Vagina (tissue), 2 donors: ENCODE results near the gene ZC3H15. TPM values are rescaled to one million over a fixed set of nuclear protein-coding genes. Genes with fewer than 3 reads are reported as not detected.

Experiments
- DNase-seq, 2 donors: peaks; one replicate each; pipeline ENCODE4 v3.0.0-alpha.2; 2017; ENCODE audit errors: extremely low spot score in 2 of 2
- H3K27ac ChIP-seq: fragments of 200-600 bp; sonication (generic); one replicate; pipeline ENCODE4 v1.5.1; 2019
- H3K27me3 ChIP-seq: fragments of 200-600 bp; sonication (generic); one replicate; pipeline ENCODE4 v1.5.1; 2019
- H3K36me3 ChIP-seq, 2 donors: fragments of 200-600 bp; sonication (generic); one replicate each; pipeline ENCODE4 v1.5.1; 2017 to 2019
- H3K4me1 ChIP-seq: fragments of 200-600 bp; sonication (generic); one replicate; pipeline ENCODE4 v1.5.1; 2019
- H3K4me3 ChIP-seq, 2 donors: fragments of 200-600 bp; sonication (generic); 1 replicate in 1 of 2; 2 replicates in 1 of 2; pipeline ENCODE4 v1.5.1; 2016 to 2019
- H3K9me3 ChIP-seq: fragments of 200-600 bp; sonication (generic); one replicate; pipeline ENCODE4 v1.5.1; 2019
- POLR2A ChIP-seq, 2 donors: fragments of 450-650 bp; IDR thresholded peaks; one replicate each; pipeline ENCODE4 v1.6.1; 2017; ENCODE audit warnings: antibody characterized with exemption in 2 of 2, mild to moderate bottlenecking in 2 of 2, moderate library complexity in 2 of 2
- POLR2AphosphoS5 ChIP-seq, 2 donors: sonication (generic); formaldehyde crosslinking; IDR thresholded peaks; one replicate each; pipeline ENCODE4 v1.9.0; 2017; ENCODE audit warnings: antibody characterized with exemption in 2 of 2, mild to moderate bottlenecking in 2 of 2, low read depth in 1 of 2; ENCODE audit not compliant: insufficient read depth in 1 of 2
- intact Hi-C: fragments of 100-400 bp; cut with DNase I; formaldehyde crosslinking; loops from one replicate; pipeline ENCODE4 v1.15.1; 2023
- total RNA-seq: library from RNA; depleted of rRNA; stranded (reverse); fragments of >200 nt; gene quantifications from one replicate; pipeline ENCODE4 v1.2.3, GENCODE V29; 2016
- TF ChIP-seq, protein P1 (sequence below), 3 experiments: fragments of 450-650 bp in 2 of 3; fragments of 200-600 bp in 1 of 3; sonication (generic) in 1 of 3; IDR thresholded peaks; one replicate each; pipeline ENCODE4 v1.5.1; 2017 to 2019; ENCODE audit warnings: antibody characterized with exemption in 3 of 3, mild to moderate bottlenecking in 2 of 3, moderate library complexity in 2 of 3

Gene ZC3H15
- total RNA-seq, 1 donor from 2014 or later, result 59.9 TPM

DNA sequence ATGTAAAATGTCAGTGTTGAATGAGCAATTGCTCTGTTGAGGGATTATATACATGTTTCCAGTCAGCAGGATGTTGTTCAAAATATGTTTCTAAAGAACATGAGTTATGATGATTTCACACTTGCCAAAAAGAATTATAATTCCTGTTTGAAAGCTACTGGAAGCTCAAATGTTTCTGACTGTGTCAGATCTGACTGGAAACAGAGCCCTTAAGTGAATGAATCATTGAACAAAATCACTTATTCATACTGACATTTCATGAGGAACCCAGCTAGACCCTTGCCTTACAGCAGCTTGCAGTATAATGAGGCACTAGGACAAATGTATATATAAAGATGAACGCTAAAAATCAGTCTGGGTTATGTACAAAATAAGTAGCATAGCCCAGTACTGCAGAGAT is 68.4 kb downstream of the ZC3H15 start:
- DNase-seq, result no peak
- H3K27ac ChIP-seq, result no peak overlapping the region
- H3K4me3 ChIP-seq, result no peak overlapping the region
- H3K9me3 ChIP-seq, result no peaks in the 10 kb centered on the region
- no peak for TF ChIP-seq POLR2AphosphoS5 (IDR thresholded peaks at IDR 0.05; ENCODE audit: insufficient read depth in 1 of 2, low read depth in 1 of 2)
- no peak for TF ChIP-seq POLR2A (IDR thresholded peaks at IDR 0.05)
- TF ChIP-seq, protein P1, sequence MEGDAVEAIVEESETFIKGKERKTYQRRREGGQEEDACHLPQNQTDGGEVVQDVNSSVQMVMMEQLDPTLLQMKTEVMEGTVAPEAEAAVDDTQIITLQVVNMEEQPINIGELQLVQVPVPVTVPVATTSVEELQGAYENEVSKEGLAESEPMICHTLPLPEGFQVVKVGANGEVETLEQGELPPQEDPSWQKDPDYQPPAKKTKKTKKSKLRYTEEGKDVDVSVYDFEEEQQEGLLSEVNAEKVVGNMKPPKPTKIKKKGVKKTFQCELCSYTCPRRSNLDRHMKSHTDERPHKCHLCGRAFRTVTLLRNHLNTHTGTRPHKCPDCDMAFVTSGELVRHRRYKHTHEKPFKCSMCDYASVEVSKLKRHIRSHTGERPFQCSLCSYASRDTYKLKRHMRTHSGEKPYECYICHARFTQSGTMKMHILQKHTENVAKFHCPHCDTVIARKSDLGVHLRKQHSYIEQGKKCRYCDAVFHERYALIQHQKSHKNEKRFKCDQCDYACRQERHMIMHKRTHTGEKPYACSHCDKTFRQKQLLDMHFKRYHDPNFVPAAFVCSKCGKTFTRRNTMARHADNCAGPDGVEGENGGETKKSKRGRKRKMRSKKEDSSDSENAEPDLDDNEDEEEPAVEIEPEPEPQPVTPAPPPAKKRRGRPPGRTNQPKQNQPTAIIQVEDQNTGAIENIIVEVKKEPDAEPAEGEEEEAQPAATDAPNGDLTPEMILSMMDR (IDR thresholded peaks at IDR 0.05), result no peak
- no peaks in the 10 kb centered on the region for H3K27me3 ChIP-seq
- H3K36me3 ChIP-seq, result no peaks in the 10 kb centered on the region
- intact Hi-C loops, result no loop called here
- no peaks in the 10 kb centered on the region for H3K4me1 ChIP-seq

DNA sequence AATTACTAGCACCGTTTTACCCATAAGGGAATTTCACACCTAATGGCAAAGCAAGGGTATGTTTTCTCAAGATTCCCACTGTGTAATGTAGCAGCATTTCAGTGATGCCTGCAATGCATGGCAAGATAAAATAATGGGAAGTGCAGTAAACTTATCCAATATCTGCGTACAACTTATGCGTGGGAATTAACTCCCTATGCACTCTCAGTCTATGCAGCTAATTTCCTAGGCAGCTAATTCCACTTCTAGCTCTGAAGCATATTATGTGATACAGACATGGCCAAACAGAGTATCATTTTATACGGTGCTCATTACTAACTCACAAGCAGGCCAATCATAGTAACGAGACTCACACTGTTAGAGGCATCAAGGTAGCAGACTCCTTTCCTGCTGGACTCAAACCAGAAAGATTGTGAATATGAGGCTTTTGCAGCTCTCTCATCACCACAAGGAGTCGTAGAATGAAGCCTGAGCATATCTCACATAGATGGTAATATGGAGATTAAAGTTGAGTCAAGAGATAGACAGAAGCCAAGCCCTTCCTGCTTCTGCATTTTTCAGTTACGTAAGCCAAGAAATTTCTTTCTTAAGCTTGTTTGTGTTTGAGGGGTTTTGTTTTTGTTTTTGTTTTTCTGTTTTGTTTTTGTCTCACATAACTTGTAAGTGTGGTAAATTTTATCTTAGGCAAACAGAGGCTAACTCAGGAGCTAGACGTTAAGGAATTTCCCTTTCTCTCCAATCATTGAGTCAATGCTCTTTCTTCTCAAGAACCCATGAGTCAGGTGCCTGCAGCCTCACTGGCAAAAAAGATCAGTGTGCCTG is 69.0 kb downstream of the ZC3H15 start:
- Histone ChIP-seq H3K27ac (no peak overlapping the region), H3K27me3 (no peaks in the 10 kb centered on the region), H3K4me3 (no peak overlapping the region), H3K36me3 (no peaks in the 10 kb centered on the region), H3K9me3 (no peaks in the 10 kb centered on the region), H3K4me1 (no peaks in the 10 kb centered on the region)
- intact Hi-C loops, result no loop called here
- DNase-seq, result no peak
- TF ChIP-seq POLR2A (IDR thresholded peaks at IDR 0.05) (no peak), POLR2AphosphoS5 (IDR thresholded peaks at IDR 0.05; ENCODE audit: insufficient read depth in 1 of 2, low read depth in 1 of 2) (no peak)
- TF ChIP-seq, protein P1 (IDR thresholded peaks at IDR 0.05), result no peak

DNA sequence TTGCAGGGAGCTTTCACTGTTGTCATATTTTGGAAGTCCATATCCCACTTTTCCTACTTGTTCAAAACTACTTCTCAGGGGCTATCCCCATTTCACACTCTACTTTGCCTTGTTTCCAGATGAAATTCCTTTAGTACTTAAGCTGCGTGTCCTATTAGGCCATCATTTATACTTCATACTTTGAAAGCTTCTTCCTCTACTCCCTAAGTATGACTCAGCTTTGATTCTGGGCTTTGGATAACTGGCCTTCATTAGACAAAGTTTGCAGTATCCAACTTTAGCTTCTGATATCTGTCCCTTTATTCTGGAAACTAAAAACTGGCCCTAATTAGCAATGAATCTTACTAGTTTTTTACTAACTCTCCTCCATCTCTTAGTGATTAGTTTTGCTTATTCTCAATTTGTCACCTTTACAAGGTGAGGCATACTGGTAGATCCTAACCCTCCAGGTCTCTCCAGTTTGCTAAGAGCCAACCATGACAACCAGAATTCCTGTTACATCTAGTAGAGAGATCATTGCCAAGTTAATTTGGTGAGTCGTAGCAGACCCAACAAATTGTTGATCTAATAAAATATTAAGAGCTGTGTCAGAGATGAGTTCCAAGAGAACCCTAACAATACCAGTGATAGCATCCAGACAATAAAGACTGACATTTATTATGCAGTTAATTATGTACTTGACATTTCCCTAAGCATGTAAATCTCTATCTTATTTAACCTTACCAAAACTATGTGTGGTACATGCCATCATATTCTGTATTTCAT is 72.6 kb downstream of the ZC3H15 start:
- no peak overlapping the region for H3K4me3 ChIP-seq
- no peaks in the 10 kb centered on the region for H3K27me3 ChIP-seq
- H3K36me3 ChIP-seq, result no peaks in the 10 kb centered on the region
- H3K4me1 ChIP-seq, result no peaks in the 10 kb centered on the region
- no peak for DNase-seq
- TF ChIP-seq POLR2AphosphoS5 (IDR thresholded peaks at IDR 0.05; ENCODE audit: insufficient read depth in 1 of 2, low read depth in 1 of 2) (no peak), POLR2A (IDR thresholded peaks at IDR 0.05) (no peak)
- TF ChIP-seq, protein P1 (IDR thresholded peaks at IDR 0.05), result no peak
- intact Hi-C loops, result no loop called here
- no peak overlapping the region for H3K27ac ChIP-seq
- no peaks in the 10 kb centered on the region for H3K9me3 ChIP-seq

Other genes with a start within 250 kb of the ZC3H15 start
- gene ITGAV, start 103.8 kb downstream of the ZC3H15 start, total RNA-seq, result 55.0 TPM
- 10.8 TPM for gene FAM171B, start 207.8 kb downstream of the ZC3H15 start, total RNA-seq